NCI-H1930 (cell line): Measurements from ENCODE around the gene SPON2.
"Not testable (repeated sequence)": the region's sequence is repeated elsewhere in the genome, so short reads cannot be mapped to it uniquely, and the experiment has no call there.

Experiments
- DNase-seq, 2 experiments: peaks; one replicate each; lab custom pipeline; 2025; lab: John Stamatoyannopoulos, UW

The SPON2 gene

DNA sequence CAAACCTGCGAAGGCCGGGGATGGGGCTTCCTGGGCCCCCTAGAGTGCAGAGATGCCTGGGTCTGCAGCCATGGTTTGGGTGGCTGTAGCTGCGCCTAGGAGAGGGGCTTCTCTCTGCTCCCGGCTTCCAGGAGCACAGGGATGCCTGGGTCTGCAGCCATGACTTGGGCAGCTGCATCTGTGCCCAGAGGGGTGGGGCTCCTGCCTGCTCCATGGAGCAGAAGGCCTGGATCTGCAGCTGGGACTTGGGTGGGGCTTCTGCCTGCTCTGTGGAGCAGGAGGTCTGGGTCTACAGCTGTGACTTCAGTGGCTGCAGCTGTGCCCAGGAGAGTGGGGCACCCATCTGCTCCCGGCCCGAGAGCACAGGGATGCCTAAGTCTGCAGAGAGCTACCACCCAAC lies 20.8 kb downstream of the SPON2 start:
- no peak for DNase-seq

- no peak for DNase-seq
These were observed 21.5 kb downstream of the SPON2 start for GRCh38 chr4:1150875-1151274.

GRCh38 chr4:1139860-1140259 lies 32.5 kb downstream of the SPON2 start:
- DNase-seq: no peak

GRCh38 chr4:1137850-1138249 lies 34.5 kb downstream of the SPON2 start:
- no peak for DNase-seq

DNA sequence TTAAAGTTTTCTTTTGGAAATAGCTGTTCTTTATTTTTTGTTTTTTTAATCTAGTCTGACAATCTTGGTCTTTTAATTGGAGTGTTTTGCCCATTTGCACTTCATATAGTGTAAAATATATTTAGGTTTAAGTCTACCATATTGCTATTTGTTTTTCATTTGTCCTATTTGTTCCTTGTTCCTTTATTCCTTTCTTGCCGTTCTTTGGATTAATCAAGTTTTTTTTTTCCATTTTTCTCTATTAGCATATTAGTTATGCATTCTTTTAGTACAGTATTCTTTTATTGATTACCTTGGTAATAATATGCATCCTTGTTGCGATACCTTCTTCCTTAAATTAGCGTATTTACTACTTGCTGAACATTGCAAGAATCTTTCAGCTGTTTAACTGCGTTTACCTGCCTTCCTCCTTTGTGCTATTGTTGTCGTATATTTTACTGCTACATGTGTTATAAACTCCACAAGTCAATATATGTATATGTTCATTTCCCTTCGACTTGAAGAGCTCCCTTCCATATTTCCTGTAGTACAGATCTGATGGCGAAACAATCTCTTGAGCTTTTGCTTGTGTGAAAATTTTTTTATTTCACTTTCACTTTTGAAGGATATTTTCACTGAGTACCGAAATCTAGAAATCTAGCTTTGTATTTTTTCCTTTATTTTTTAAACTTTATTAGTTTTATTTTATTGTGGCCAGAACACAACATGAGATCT lies 35.2 kb downstream of the SPON2 start:
- no peak for DNase-seq

- DNase-seq: no peak
These were observed 36.3 kb downstream of the SPON2 start for GRCh38 chr4:1136048-1136447.

DNA sequence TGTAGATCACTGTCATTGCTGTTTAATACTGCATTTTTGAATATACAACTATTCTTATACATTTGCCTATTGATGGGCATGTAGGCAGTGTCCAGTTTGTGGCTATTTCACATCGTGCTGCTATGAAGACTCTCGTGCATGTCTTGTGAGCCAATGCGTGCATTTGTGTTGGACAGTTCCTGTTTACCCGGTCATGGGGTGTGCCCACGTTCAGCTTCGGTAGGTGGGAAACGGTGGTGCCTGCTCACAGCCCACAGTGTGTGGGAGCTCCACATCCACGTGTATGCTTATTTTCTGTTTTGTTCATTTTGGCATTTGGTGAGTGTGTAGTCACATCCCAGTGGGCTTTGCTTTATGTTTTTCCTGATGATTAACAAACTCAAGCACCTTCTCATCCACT lies 39.4 kb downstream of the SPON2 start:
- DNase-seq: no peak

DNA sequence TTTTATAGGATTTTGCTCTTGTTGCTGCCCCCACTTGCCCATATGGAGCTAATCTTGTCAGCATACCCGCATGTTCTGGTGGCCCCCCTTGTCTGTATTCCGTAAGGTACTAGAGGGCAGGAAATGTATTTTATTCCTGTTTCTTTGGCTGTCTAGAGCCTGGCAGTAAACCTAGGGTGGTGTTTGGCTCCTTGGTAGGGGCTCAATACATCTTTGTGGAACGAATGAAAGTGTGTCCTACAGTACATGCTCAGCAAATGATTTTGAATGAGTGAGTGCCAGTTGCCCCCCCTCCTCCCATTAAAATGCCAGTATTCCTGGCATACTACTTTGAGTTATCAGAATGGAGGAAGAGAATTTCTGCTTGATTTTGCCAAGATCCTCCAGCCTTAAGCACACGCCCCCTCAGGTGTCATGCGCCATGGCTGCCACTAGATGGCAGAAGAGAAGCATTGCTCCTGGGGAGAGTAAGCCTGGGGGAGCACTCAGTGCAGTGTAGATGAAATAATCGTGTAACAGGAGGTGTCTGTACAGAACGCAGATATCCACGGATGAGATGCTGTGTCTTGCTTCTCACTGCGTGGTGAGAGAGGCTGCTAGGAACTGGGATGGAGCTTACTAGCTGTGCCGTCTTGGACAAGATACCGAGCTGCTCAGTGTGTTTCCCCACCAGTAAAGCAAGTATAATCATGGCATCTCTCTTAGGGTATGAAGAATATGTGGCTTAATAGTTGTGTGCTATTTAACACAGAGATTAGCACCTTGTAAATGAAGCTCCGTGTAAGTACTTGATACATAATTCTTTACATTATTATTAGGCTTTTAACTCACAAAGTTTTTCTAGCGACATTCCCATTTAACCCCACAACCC lies 41.8 kb downstream of the SPON2 start:
- DNase-seq: peak; percentile 3 to 65

DNA sequence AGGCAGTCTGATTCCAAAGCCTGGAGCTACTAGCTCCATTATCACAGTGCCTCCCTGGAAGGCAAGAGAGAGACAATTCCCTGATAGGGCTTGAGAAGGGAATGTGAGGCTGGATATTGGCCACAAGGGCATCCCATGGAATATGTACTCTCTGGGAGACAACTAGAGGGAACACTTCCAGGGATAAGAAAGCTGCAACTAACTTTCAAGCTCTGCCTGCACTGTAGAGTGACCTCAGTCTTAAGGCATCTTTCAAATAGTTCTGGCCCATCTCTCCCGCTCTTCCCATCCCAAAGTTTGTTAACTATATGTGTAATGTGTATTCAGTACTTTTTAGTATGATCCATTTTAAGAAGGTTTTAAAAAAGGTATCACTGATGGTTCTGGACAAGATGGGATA lies 45.9 kb downstream of the SPON2 start:
- DNase-seq: no peak

DNA sequence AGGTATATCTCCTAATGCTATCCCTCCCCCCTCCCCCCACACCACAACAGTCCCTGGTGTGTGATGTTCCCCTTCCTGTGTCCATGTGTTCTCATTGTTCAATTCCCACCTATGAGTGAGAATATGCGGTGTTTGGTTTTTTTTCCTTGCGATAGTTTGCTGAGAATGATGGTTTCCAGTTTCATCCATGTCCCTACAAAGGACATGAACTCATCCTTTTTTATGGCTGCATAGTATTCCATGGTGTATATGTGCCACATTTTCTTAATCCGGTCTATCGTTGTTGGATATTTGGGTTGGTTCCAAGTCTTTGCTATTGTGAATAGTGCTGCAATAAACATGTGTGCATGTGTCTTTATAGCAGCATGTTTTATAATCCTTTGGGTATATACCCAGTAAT lies 46.9 kb downstream of the SPON2 start:
- DNase-seq: not testable (repeated sequence)

GRCh38 chr4:1124818-1125217 lies 47.6 kb downstream of the SPON2 start:
- DNase-seq: no peak

DNA sequence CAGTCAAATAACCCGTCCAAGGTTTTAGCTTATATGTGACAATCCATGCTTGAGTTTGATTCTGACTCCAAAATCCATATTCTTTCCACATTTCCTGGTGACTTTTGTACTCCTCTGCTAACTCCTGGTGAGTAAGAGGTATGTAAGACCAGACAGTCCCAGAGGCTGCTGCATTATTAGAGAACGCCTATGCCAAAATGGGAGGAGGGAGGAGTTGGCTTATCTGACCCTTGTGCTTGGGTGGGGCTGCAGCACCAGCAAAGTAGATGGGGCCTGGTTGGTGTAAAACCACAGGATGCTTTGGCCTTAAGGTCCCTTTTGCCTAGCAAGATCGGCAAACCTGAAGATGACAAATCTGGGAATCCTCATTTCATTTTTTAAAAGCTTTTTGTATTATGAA lies 49.9 kb downstream of the SPON2 start:
- DNase-seq: no peak
